Measurements from ENCODE around the gene PRSS27. TPM values are rescaled to one million over a fixed set of nuclear protein-coding genes. Genes with fewer than 3 reads are reported as not detected.

PRSS27 gene
- total and polyA plus RNA-seq, 2 donors (not counting 1 experiment from before 2014, with no cell fraction given), result 0.24 to 1.2 TPM

DNA sequence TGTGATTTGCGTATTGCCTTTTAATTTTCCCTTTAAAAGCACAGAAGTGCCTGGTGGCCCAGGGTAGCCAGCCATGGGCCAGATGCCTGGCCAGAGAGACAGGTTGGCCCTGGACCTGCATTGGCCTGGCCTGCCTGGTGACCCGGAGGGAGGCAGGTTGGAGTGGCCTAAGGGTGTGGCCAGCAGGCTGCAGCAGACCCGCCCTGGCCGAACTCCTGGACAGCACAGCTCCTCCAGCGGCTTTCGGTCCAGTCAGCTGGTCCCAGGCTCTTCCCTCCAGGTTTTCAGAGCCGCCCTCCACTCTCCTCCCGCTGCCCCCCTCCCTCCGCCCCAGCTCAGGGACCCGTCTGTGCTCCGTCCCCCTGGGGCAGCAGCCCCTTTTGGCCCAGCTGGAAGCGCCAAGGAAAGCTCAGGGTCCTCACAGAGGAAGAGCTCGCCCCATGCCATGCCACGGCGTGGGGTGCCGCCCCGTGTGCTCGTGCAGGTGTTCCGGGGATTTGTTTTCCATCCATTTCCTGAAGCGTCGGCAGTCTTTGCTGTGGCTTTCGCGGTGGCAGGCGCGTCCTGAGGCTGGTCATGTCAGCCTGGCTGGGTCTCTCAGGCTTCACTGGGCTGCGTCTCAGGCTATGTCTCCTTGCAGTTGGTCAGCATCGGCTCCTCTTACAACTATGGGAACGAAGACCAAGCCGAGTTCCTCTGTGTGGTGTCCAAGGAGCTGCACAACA lies 18.1 kb downstream of the PRSS27 start:
- no peaks in the 10 kb centered on the region for H3K9me3 ChIP-seq (ENCODE audit: control insufficient read depth, insufficient read depth, low read depth, low read length)
- H3K36me3 ChIP-seq (ENCODE audit: control insufficient read depth, insufficient read depth, low read length), result peaks cover 24% of the 10 kb centered on the region
- H3K79me2 ChIP-seq (ENCODE audit: control insufficient read depth, insufficient read depth, low read length), result no peaks in the 10 kb centered on the region
- no peak overlapping the region for H3K27ac ChIP-seq (ENCODE audit: insufficient read depth, low read length)
- H3K4me2 ChIP-seq (ENCODE audit: extremely low read depth, insufficient read depth, low read length), result no peak overlapping the region
- no peaks in the 10 kb centered on the region for H3K27me3 ChIP-seq (ENCODE audit: control insufficient read depth, insufficient read depth, low read length)
- H4K20me1 ChIP-seq (ENCODE audit: control insufficient read depth, extremely low read depth, insufficient read depth, low read length), result no peaks in the 10 kb centered on the region
- H3K4me1 ChIP-seq (ENCODE audit: control insufficient read depth, extremely low read depth, insufficient read depth, low read length), result no peaks in the 10 kb centered on the region
- H3K4me3 ChIP-seq (replicated peaks in 1 of 4; ENCODE audit: control extremely low read depth in 1 of 4, insufficient read depth in 1 of 4, low read depth in 3 of 4, low read length in 4 of 4), result no peak overlapping the region
- no peak overlapping the region for H2AFZ ChIP-seq (ENCODE audit: low read length)
- TF ChIP-seq, protein P1, sequence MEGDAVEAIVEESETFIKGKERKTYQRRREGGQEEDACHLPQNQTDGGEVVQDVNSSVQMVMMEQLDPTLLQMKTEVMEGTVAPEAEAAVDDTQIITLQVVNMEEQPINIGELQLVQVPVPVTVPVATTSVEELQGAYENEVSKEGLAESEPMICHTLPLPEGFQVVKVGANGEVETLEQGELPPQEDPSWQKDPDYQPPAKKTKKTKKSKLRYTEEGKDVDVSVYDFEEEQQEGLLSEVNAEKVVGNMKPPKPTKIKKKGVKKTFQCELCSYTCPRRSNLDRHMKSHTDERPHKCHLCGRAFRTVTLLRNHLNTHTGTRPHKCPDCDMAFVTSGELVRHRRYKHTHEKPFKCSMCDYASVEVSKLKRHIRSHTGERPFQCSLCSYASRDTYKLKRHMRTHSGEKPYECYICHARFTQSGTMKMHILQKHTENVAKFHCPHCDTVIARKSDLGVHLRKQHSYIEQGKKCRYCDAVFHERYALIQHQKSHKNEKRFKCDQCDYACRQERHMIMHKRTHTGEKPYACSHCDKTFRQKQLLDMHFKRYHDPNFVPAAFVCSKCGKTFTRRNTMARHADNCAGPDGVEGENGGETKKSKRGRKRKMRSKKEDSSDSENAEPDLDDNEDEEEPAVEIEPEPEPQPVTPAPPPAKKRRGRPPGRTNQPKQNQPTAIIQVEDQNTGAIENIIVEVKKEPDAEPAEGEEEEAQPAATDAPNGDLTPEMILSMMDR (conservative IDR thresholded peaks at IDR 0.05 in 1 of 2, IDR thresholded peaks at IDR 0.05 in 1 of 2; ENCODE audit: low read depth in 1 of 2, low read length in 2 of 2), result no peak
- TF ChIP-seq EZH2 (IDR thresholded peaks at IDR 0.05; ENCODE audit: low read length, missing control alignments), result no peak
- no peak for DNase-seq (ENCODE audit: low read depth in 2 of 2)
- H3K9ac ChIP-seq (ENCODE audit: insufficient read depth, low read length), result no peak overlapping the region

DNA sequence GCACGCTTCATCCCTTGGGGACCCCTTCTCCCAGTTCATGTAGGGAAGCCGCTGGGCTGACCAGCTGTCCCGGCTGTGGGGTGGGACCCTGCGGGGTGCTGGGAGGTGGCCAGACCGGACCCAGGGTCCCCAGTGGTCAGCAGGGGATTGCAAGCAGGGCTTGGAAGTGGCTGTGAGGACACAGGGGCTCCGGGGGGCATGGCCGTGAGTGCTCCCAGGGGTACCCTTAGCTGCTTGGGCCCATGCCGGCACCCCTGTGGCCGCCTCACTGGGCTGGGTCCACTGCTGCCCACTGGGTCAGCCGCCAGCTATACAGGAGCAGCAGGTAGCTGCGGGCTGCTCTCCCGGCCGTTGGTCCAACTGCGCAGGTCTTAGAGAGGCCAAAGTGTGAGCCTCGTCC lies 18.8 kb downstream of the PRSS27 start:
- TF ChIP-seq, protein P1 (conservative IDR thresholded peaks at IDR 0.05 in 1 of 2, IDR thresholded peaks at IDR 0.05 in 1 of 2; ENCODE audit: low read depth in 1 of 2, low read length in 2 of 2), result no peak
- no peak for TF ChIP-seq EZH2 (IDR thresholded peaks at IDR 0.05; ENCODE audit: low read length, missing control alignments)
- Histone ChIP-seq H3K36me3 (ENCODE audit: control insufficient read depth, insufficient read depth, low read length) (peaks cover 24% of the 10 kb centered on the region), H2AFZ (ENCODE audit: low read length) (no peak overlapping the region), H3K27ac (ENCODE audit: insufficient read depth, low read length) (no peak overlapping the region), H3K4me3 (replicated peaks in 1 of 4; ENCODE audit: control extremely low read depth in 1 of 4, insufficient read depth in 1 of 4, low read depth in 3 of 4, low read length in 4 of 4) (no peak overlapping the region), H3K9me3 (ENCODE audit: control insufficient read depth, insufficient read depth, low read depth, low read length) (no peaks in the 10 kb centered on the region), H3K4me1 (ENCODE audit: control insufficient read depth, extremely low read depth, insufficient read depth, low read length) (no peaks in the 10 kb centered on the region), H3K79me2 (ENCODE audit: control insufficient read depth, insufficient read depth, low read length) (no peaks in the 10 kb centered on the region), H3K27me3 (ENCODE audit: control insufficient read depth, insufficient read depth, low read length) (no peaks in the 10 kb centered on the region), H3K4me2 (ENCODE audit: extremely low read depth, insufficient read depth, low read length) (no peak overlapping the region), H3K9ac (ENCODE audit: insufficient read depth, low read length) (no peak overlapping the region), H4K20me1 (ENCODE audit: control insufficient read depth, extremely low read depth, insufficient read depth, low read length) (no peaks in the 10 kb centered on the region)
- no peak for DNase-seq (ENCODE audit: low read depth in 2 of 2)

DNA sequence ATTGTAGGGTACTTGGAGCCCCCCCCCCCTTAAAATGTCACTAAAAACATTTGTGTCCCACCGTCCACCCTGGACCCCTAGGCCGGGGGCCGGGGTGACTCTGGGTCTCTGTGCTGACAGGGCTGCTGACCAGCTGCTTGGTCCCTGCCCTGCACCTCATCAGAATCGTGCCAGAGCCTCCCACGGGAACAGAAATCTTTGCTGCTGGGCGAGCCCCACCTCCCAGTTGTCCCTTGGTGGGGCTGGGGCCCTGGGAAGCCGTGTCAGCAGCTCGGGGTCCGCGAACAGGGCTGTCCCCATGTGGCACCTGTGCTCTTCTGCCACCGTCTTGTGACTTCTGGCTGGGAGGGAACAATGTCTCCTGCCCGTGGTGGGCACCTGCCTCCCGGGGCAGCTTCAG lies 19.2 kb downstream of the PRSS27 start:
- Histone ChIP-seq H3K27me3 (ENCODE audit: control insufficient read depth, insufficient read depth, low read length) (no peaks in the 10 kb centered on the region), H3K4me3 (replicated peaks in 1 of 4; ENCODE audit: control extremely low read depth in 1 of 4, insufficient read depth in 1 of 4, low read depth in 3 of 4, low read length in 4 of 4) (no peak overlapping the region), H3K79me2 (ENCODE audit: control insufficient read depth, insufficient read depth, low read length) (no peaks in the 10 kb centered on the region), H3K9me3 (ENCODE audit: control insufficient read depth, insufficient read depth, low read depth, low read length) (no peaks in the 10 kb centered on the region), H3K4me1 (ENCODE audit: control insufficient read depth, extremely low read depth, insufficient read depth, low read length) (no peaks in the 10 kb centered on the region), H3K27ac (ENCODE audit: insufficient read depth, low read length) (no peak overlapping the region), H2AFZ (ENCODE audit: low read length) (no peak overlapping the region), H3K36me3 (ENCODE audit: control insufficient read depth, insufficient read depth, low read length) (peaks cover 20% of the 10 kb centered on the region), H3K9ac (ENCODE audit: insufficient read depth, low read length) (no peak overlapping the region), H3K4me2 (ENCODE audit: extremely low read depth, insufficient read depth, low read length) (no peak overlapping the region), H4K20me1 (ENCODE audit: control insufficient read depth, extremely low read depth, insufficient read depth, low read length) (no peaks in the 10 kb centered on the region)
- TF ChIP-seq EZH2 (IDR thresholded peaks at IDR 0.05; ENCODE audit: low read length, missing control alignments), result no peak
- TF ChIP-seq, protein P1 (conservative IDR thresholded peaks at IDR 0.05 in 1 of 2, IDR thresholded peaks at IDR 0.05 in 1 of 2; ENCODE audit: low read depth in 1 of 2, low read length in 2 of 2), result no peak
- DNase-seq (ENCODE audit: low read depth in 2 of 2), result no peak
